Liver (tissue), 3 donors: ENCODE measurements around the gene TRAF3IP3.
A peak's percentile ranks its signal among the peaks of the same experiment; 100 is the strongest.

Experiments
- ATF3 ChIP-seq: IDR thresholded peaks from 2 replicates; pipeline ENCODE4 v1.6.1; 2016; ENCODE audit warnings: antibody characterized with exemption
- CTCF ChIP-seq: fragments of 150-350 bp; IDR thresholded peaks from 2 replicates; pipeline ENCODE4 v1.5.1; 2017; ENCODE audit warnings: improper control_type of control experiment, low read depth, low read length; ENCODE audit not compliant: missing input control
- EGR1 ChIP-seq, 2 donors: IDR thresholded peaks; 2 replicates each; pipeline ENCODE4 v1.6.1; 2016 to 2018; ENCODE audit warnings: antibody characterized with exemption in 2 of 2, low read depth in 2 of 2
- GABPA ChIP-seq, 2 donors: IDR thresholded peaks in 1 of 2; conservative IDR thresholded peaks in 1 of 2; 2 replicates each; pipeline ENCODE4 v1.6.1; 2016; ENCODE audit warnings: antibody characterized with exemption in 2 of 2, mild to moderate bottlenecking in 1 of 2, moderate library complexity in 1 of 2
- HNF4A ChIP-seq, 2 donors: conservative IDR thresholded peaks; 2 replicates each; pipeline ENCODE4 v1.6.1; 2016; ENCODE audit warnings: antibody characterized with exemption in 2 of 2, mild to moderate bottlenecking in 2 of 2
- JUND ChIP-seq, 2 donors: IDR thresholded peaks; 2 replicates each; pipeline ENCODE4 v1.6.1; 2016; ENCODE audit warnings: antibody characterized with exemption in 2 of 2
- MAX ChIP-seq: IDR thresholded peaks from 2 replicates; pipeline ENCODE4 v1.6.1; 2016; ENCODE audit warnings: antibody characterized with exemption
- RAD21 ChIP-seq, 2 donors: IDR thresholded peaks; 2 replicates each; pipeline ENCODE4 v1.6.1; 2016; ENCODE audit warnings: antibody characterized with exemption in 2 of 2, mild to moderate bottlenecking in 2 of 2
- REST ChIP-seq: IDR thresholded peaks from 2 replicates; pipeline ENCODE4 v1.6.1; 2016; ENCODE audit warnings: antibody characterized with exemption, mild to moderate bottlenecking
- RXRA ChIP-seq, 2 donors: IDR thresholded peaks; 2 replicates each; pipeline ENCODE4 v1.6.1; 2017 to 2018; ENCODE audit warnings: antibody characterized with exemption in 2 of 2, mild to moderate bottlenecking in 1 of 2
- SP1 ChIP-seq: IDR thresholded peaks from 2 replicates; pipeline ENCODE4 v1.6.1; 2018; ENCODE audit warnings: antibody characterized with exemption, mild to moderate bottlenecking
- TAF1 ChIP-seq: conservative IDR thresholded peaks from 2 replicates; pipeline ENCODE4 v1.6.1; 2016; ENCODE audit warnings: antibody characterized with exemption, mild to moderate bottlenecking
- YY1 ChIP-seq: IDR thresholded peaks from 2 replicates; pipeline ENCODE4 v1.6.1; 2016; ENCODE audit warnings: antibody characterized with exemption, mild to moderate bottlenecking
- ZBTB33 ChIP-seq: IDR thresholded peaks from 2 replicates; pipeline ENCODE4 v1.6.1; 2016; ENCODE audit warnings: antibody characterized with exemption
- donor health status: healthy.
- donor health status: healthy.

- no peak for TF ChIP-seq CTCF
- peak; percentile 72 for TF ChIP-seq REST
- TF ChIP-seq MAX, result peak; percentile 82
- peak; percentile 60 to 74 for TF ChIP-seq JUND (IDR thresholded peaks at IDR 0.05)
- peak in 1 of 2 donors; percentile 40 for TF ChIP-seq RAD21 (IDR thresholded peaks at IDR 0.05)
- TF ChIP-seq YY1, result peak; percentile 74
- TF ChIP-seq TAF1, result peak; percentile 84
- no peak for TF ChIP-seq GABPA (IDR thresholded peaks at IDR 0.05 in 1 of 2, conservative IDR thresholded peaks at IDR 0.05 in 1 of 2)
- TF ChIP-seq HNF4A (conservative IDR thresholded peaks at IDR 0.05), result peak; percentile 87 to 88
- TF ChIP-seq SP1, result peak; percentile 84
- TF ChIP-seq RXRA (IDR thresholded peaks at IDR 0.05), result peak; percentile 42 to 70
- TF ChIP-seq ZBTB33, result peak; percentile 71
- TF ChIP-seq ATF3, result no peak
- TF ChIP-seq EGR1 (IDR thresholded peaks at IDR 0.05; ENCODE audit: low read depth in 2 of 2), result peak in 1 of 2 donors; percentile 80
Measured at GRCh38 chr1:209802117-209802779, 46.4 kb downstream of the TRAF3IP3 start.
